T-helper 2 cell (primary cell): Measurements from ENCODE around the gene MRPL21.
A peak's percentile ranks its signal among the peaks of the same experiment; 100 is the strongest.
"Not testable (repeated sequence)": the region's sequence is repeated elsewhere in the genome, so short reads cannot be mapped to it uniquely, and the experiment has no call there.

Experiments
- DNase-seq, 5 experiments: peaks; one replicate each; pipeline versions ENCODE4 v3.0.0 to v3.0.0-alpha.2; 2012 to 2022

The MRPL21 gene

GRCh38 chr11:68908273-68908672 is 4.6 kb upstream of the MRPL21 start:
- no peak for DNase-seq

DNA sequence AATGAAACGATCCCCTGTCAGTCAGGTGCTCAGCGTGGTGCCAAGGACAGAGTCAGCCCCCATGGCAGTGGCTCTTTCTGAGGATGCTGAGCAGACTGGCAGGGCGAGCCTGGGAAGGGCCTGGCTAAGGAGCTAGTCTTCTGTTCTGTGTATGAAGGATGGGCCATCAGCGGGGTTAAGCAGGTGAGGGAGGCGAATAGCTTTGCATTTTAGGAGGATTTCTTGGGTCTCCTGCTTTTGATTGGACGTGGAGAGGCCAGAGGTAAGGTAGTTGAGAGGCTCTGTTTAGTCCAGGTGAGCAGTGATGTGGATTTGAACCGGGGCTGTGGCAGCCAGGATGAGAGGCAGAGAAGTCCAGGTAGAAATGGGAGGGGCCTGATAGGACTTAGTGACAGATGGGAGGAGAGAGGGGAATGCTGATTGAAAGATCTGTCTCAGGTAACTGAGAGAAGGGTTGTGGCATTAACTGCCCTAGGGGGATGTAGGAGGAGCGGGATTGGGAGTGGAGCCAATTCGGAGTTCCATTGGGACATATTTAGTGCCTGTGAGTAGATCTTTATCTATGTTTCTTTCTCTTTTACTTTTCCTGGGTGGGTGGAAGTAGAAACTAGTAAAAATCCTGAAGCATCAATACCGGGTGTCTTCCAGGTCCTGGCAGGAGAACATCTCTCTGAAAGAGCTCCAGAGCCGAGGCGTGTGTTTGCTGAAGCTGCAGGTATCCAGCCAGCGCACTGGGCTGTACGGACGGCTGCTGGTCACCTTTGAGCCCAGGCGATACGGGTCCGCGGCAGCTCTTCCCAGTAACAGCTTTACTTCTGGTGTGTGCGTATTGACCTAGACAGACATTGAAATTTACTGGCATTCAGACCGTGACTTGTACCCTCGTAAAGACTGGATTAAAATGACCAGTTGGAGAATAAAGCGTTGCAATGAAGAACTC is 2.1 kb upstream of the MRPL21 start:
- no peak for DNase-seq

DNA sequence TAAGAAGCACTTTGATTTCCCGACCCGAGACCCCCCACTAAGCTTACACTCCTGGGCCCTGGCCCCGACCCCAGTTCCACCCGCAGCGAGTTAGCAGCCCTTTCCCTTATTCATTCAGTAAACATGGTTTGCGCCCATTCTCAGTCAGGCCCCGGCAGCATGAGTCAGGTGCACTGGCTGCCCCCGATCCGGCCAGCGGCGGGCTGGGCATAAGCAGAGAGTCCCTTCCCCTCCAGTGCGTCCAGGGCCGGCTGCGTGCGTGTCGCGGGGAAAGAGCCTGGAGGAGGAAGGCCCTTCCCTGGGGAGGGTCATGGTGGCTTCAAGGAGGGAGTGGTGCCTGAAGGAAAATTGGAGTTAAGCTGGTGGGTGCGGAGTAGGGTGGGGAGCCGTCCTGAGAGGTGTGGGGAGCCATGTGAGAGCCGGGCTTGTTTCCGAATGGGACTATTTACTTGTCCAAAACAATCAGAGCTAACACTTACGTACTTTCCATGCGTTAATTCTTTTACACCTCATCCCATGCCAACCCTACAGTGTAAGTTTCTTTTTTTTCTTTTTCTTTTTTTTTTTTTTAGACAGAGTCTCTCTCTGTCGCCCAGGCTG is 716 bp upstream of the MRPL21 start:
- peak; percentile 3 to 24 (median 12) for DNase-seq

DNA sequence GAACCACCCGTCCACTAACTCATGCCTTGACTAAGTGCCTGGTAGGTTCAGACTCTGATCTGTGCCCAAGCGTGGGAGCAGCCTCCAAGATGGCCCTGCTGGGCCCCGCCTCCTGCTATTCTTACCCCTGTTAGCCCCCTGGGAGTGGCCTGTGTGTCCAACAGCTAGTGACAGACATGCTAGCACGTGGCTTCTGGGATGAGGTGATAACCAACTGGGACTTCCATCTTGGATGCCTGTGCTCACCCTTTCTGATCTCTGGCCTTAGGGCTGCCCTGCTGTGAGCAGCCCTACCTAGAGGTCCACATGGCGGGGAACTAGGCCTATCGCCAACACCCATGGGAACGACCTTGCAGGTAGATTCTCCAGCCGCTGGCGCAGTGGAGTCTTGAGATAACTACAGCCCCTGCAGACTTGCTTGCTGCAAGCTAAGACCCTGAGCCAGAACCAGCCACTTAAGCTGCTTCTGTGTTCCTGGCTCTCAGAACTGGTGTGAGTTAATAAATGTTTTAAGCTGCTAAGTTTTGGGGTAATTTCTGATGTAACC is 2.7 kb downstream of the MRPL21 start:
- no peak for DNase-seq

GRCh38 chr11:68897441-68897840 is 6.2 kb downstream of the MRPL21 start:
- no peak for DNase-seq

DNA sequence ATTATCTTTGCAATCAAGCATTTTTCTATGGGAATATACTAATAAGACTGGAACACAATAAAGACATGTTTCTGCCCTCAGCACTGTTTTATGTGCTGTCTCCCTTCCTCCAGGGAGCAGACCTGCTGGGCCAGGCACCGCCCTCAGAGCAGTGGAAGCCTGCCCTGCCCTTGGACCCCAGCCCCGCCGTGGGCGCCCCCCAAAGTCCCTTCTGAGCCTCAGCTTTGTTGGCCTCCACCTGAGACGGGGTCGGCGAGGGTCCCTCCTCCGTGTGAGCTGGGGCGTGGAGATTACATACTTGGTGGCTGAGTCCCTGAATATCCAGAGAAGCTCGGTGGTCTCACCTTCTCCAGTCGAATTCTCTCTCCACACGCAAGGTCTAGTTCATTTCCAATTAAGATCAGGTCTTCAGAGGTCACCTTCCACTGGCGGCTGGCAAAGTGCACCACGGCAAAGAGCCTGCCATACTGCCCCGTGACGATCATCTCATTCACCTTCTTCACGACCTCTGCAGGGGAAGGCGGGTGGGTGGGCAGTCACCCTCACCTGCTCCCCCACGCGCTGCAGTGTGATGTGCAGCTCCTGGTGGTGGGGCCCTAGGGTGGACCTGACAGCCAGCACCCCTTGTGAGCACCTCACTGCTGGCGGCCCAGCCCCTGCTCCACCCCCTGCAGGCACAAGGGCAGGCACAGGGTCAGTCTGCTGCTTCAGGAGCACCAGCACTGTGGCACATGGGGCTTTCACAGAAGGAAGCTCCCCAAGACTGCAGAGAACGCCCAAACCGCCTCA is 7.3 kb downstream of the MRPL21 start:
- no peak for DNase-seq

- DNase-seq: no peak
These were observed 10.3 kb downstream of the MRPL21 start for GRCh38 chr11:68893282-68893681.

GRCh38 chr11:68892576-68892975 is 11.1 kb downstream of the MRPL21 start:
- no peak for DNase-seq

- DNase-seq: no peak
These were observed 12.2 kb downstream of the MRPL21 start for GRCh38 chr11:68891351-68891948.

DNA sequence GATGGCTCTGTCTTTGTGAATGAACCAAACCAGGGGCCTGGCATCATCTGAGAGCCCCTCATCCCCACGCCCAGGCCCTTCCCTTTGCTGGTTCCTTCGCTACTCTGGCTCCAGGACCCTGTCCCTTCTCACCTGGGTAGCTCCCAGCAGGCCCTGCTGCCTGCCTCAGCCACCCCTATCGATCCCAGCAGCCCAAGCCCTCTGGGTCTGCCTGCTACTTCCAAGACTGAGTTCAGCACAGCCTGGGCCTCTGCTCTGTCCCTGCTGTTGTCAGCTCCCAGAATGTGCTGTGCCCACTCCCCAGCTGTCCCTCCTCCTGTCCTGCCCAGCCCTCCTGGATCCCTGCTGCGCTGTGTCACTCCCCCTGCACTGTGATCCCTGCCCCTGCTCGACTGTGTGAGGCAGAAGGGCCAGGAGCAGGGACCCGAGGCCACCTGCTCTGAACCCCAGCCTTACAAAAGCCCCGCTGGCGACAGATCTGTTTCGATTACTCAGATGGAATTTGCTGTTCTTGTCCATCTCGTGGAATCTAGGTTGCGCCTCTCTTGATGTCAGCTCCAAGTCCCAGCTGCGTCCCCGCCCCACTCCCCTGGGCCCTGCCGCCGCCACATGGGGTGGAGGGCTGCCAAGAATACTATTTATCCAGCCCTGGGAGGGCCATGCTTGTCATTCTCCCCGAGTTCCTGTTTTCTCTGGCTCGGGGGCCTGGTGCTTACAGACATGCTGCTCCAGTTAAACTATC is 13.0 kb downstream of the MRPL21 start:
- DNase-seq: no peak

DNA sequence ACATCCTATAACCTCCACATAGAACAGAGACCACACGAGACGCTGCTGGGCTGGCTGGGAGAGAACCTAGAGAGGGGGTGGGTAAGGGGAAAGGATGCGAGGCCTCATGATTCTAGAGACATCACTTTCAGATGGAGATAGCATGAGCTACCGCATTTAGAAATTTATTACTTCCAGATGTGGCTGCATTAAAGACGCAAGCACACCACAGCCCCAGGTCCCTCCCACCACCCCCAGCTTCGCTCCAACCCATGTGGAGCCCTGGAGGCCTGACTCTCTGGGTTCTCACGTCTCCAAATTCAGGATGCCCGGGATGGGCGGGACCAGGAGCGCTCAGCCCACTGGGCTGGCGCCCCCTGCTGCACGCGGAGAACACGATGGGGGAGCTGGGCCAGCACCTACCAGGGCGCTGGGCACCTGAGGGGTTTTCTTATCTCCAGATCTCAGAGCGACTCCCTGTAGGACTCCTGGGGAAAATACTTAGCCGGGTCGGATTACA is 13.6 kb downstream of the MRPL21 start:
- no peak for DNase-seq

DNA sequence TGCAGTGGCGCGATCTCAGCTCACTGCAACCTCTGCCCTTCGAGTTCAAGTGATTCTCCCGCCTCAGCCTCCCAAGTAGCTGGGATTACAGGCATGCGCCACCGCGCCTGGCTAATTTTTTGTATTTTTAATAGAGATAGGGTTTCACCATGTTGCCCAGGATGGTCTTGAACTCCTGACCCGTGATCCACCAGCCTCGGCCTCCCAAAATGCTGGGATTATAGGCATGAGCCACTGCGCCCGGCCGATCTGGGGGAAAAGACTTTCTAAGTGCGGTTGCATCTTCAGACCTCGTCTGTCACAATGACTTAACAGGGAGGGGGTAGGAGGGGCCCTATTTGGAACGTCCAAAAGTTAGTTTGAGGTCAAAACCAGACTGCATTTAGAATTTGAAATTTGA is 18.8 kb downstream of the MRPL21 start:
- DNase-seq: not testable (repeated sequence)

GRCh38 chr11:68882391-68882790 is 21.2 kb downstream of the MRPL21 start:
- DNase-seq: no peak

GRCh38 chr11:68881320-68881719 is 22.3 kb downstream of the MRPL21 start:
- DNase-seq: no peak

GRCh38 chr11:68880851-68881250 is 22.8 kb downstream of the MRPL21 start:
- DNase-seq: no peak

- DNase-seq: no peak
These were observed 25.6 kb downstream of the MRPL21 start for GRCh38 chr11:68878022-68878421.

- no peak for DNase-seq
These were observed 31.2 kb downstream of the MRPL21 start for GRCh38 chr11:68872216-68873003.

DNA sequence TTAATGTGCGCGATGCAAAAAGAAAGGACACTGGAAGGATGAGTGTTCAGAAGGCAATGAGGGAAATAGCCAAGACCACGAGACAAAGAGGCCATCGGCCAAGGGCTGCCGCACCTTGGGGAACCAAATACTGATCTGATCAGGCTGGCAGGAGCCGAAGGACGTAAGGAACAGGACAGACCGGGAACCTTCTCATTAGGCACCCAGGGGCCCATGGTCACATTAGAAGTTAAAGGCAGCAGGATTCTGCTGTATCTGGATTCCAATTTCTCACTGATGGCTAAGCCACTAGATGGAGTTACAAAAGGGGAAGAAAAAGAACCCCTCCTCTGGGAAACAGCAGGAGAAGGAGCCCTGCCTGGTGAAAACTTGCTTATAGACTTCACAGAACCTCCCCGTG is 33.2 kb downstream of the MRPL21 start:
- no peak for DNase-seq

- DNase-seq: no peak
These were observed 35.3 kb downstream of the MRPL21 start for GRCh38 chr11:68868221-68868835.

- DNase-seq: no peak
These were observed 36.6 kb downstream of the MRPL21 start for GRCh38 chr11:68867066-68867465.
